Breast epithelium (tissue), 3 donors: ENCODE measurements around the gene BCL2L15.

Source experiments
- CTCF ChIP-seq, 3 donors: fragments of 450-650 bp; IDR thresholded peaks; one replicate each; pipeline ENCODE4 v1.5.1; 2016 to 2017; ENCODE audit warnings: antibody characterized with exemption in 3 of 3, mild to moderate bottlenecking in 3 of 3, moderate library complexity in 3 of 3
- POLR2A ChIP-seq: fragments of 450-650 bp; IDR thresholded peaks from one replicate; pipeline ENCODE4 v1.6.1; 2016; ENCODE audit warnings: antibody characterized with exemption, mild to moderate bottlenecking, moderate library complexity

GRCh38 chr1:113934006-113934405 lies 46.6 kb upstream of the BCL2L15 start:
- TF ChIP-seq POLR2A (no peak), CTCF (IDR thresholded peaks at IDR 0.05) (no peak)
